Upper lobe of left lung (tissue), 6 donors: ENCODE measurements around the gene THAP4. TPM values are rescaled to one million over a fixed set of nuclear protein-coding genes. Genes with fewer than 3 reads are reported as not detected.

ENCODE experiments used
- ATAC-seq, 2 donors: fragments of 200-7000 bp; cut with Tn5 transposase; one replicate each; pipeline ENCODE4 v1.9.1; 2022; ENCODE audit warnings: mild to moderate bottlenecking in 2 of 2, moderate library complexity in 2 of 2; ENCODE audit not compliant: low FRiP score in 2 of 2
- DNase-seq, 2 donors: peaks; one replicate each; pipeline ENCODE4 v3.0.0-alpha.2; 2019 to 2020
- H3K27ac ChIP-seq, 4 donors: fragments of 200-600 bp; sonication (generic); one replicate each; pipeline ENCODE4 v1.5.1; 2016 to 2019
- H3K27me3 ChIP-seq, 4 donors: fragments of 200-600 bp; sonication (generic); one replicate each; pipeline ENCODE4 v1.5.1; 2017 to 2019
- H3K36me3 ChIP-seq, 4 donors: fragments of 200-600 bp; sonication (generic); one replicate each; pipeline ENCODE4 v1.5.1; 2016 to 2019
- H3K4me1 ChIP-seq, 4 donors: fragments of 200-600 bp; sonication (generic); one replicate each; pipeline ENCODE4 v1.5.1; 2018 to 2019
- H3K4me3 ChIP-seq, 4 donors: fragments of 200-600 bp; sonication (generic); one replicate each; pipeline ENCODE4 v1.5.1; 2017 to 2019; ENCODE audit warnings: mild to moderate bottlenecking in 2 of 4, moderate library complexity in 1 of 4
- H3K9me3 ChIP-seq, 4 donors: fragments of 200-600 bp; sonication (generic); one replicate each; pipeline ENCODE4 v1.5.1; 2018 to 2019
- EP300 ChIP-seq, 4 donors: sonication (generic); formaldehyde crosslinking; IDR thresholded peaks; one replicate each; pipeline ENCODE4 v1.5.1; 2017; ENCODE audit warnings: antibody characterized with exemption in 4 of 4, control low read depth in 2 of 4
- POLR2A ChIP-seq, 4 donors: fragments of 450-650 bp; IDR thresholded peaks; one replicate each; pipeline ENCODE4 v1.5.1; 2016 to 2017; ENCODE audit warnings: antibody characterized with exemption in 4 of 4, mild to moderate bottlenecking in 2 of 4
- POLR2AphosphoS5 ChIP-seq, 2 donors: sonication (generic); formaldehyde crosslinking; IDR thresholded peaks; one replicate each; pipeline ENCODE4 v1.5.1; 2017; ENCODE audit warnings: antibody characterized with exemption in 2 of 2
- WGBS, 2 donors: methylation state at CpG; one replicate each; pipeline ENCODE4 v1.1.5; 2017 to 2018; 5-methylcytosine and 5-hydroxymethylcytosine counted together
- total RNA-seq, 6 donors: library from RNA; depleted of rRNA in 4 of 6; stranded (reverse); fragments of >200 nt in 4 of 6; gene quantifications; one replicate each; pipeline versions ENCODE4 v1.1.0 to v1.2.1, GENCODE V29; 2016 to 2021
- TF ChIP-seq, protein P1 (sequence below), 6 experiments: fragments of 450-650 bp in 4 of 6; fragments of 200-600 bp in 2 of 6; sonication (generic) in 2 of 6; IDR thresholded peaks; one replicate each; pipeline ENCODE4 v1.5.1; 2016 to 2019; ENCODE audit warnings: antibody characterized with exemption in 6 of 6
- donor health status: DM: no; HTN: no; CAD: no; lungs with moderate emphysema.
- donor health status: DM: no; HTN: yes; CAD: no; lungs with severe emphysema.

THAP4 gene
- total RNA-seq, 6 donors from 2014 or later: 36.6 to 85.9 (median 48.1) TPM

DNA sequence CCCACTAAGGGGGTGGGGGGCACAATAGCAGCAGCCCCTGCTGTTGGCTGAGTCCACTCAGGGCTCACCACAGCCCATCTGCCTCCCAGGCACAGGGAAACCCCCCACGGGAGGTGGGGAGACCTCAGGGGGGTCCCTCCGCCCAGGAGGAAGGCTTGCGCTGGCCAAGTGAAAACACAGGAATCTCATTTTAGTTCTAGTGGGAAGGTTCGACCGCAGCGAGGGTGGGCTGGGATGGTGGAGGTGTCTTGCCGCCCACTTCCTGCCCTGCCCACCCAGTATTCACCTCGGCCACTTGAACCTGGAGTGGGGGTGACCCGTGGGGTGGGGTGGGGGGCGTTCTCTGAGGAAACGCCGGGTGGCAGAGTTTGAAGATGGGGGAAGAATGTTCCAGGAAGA, 85.4 kb downstream of the THAP4 start:
- DNase-seq (no peak), ATAC-seq (no peak)
- H3K4me3 ChIP-seq: peak overlapping the region in 3 of 4 donors; percentile 1 to 44 (median 34)
- TF ChIP-seq POLR2AphosphoS5 (IDR thresholded peaks at IDR 0.05) (no peak), POLR2A (IDR thresholded peaks at IDR 0.05) (no peak), EP300 (IDR thresholded peaks at IDR 0.05) (no peak)
- TF ChIP-seq, protein P1, sequence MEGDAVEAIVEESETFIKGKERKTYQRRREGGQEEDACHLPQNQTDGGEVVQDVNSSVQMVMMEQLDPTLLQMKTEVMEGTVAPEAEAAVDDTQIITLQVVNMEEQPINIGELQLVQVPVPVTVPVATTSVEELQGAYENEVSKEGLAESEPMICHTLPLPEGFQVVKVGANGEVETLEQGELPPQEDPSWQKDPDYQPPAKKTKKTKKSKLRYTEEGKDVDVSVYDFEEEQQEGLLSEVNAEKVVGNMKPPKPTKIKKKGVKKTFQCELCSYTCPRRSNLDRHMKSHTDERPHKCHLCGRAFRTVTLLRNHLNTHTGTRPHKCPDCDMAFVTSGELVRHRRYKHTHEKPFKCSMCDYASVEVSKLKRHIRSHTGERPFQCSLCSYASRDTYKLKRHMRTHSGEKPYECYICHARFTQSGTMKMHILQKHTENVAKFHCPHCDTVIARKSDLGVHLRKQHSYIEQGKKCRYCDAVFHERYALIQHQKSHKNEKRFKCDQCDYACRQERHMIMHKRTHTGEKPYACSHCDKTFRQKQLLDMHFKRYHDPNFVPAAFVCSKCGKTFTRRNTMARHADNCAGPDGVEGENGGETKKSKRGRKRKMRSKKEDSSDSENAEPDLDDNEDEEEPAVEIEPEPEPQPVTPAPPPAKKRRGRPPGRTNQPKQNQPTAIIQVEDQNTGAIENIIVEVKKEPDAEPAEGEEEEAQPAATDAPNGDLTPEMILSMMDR (IDR thresholded peaks at IDR 0.05): no peak
- WGBS, 2 donors: 37 to 53% methylated on average over 9 to 12 of the region's 12 CpGs
- no peaks in the 10 kb centered on the region for H3K27me3 ChIP-seq
- H3K4me1 ChIP-seq: peaks cover 35 to 72% (median 57%) of the 10 kb centered on the region in 4 donors
- H3K27ac ChIP-seq: peak overlapping the region; percentile 27 to 73 (median 34)
- H3K9me3 ChIP-seq: no peaks in the 10 kb centered on the region
- no peaks in the 10 kb centered on the region for H3K36me3 ChIP-seq

DNA sequence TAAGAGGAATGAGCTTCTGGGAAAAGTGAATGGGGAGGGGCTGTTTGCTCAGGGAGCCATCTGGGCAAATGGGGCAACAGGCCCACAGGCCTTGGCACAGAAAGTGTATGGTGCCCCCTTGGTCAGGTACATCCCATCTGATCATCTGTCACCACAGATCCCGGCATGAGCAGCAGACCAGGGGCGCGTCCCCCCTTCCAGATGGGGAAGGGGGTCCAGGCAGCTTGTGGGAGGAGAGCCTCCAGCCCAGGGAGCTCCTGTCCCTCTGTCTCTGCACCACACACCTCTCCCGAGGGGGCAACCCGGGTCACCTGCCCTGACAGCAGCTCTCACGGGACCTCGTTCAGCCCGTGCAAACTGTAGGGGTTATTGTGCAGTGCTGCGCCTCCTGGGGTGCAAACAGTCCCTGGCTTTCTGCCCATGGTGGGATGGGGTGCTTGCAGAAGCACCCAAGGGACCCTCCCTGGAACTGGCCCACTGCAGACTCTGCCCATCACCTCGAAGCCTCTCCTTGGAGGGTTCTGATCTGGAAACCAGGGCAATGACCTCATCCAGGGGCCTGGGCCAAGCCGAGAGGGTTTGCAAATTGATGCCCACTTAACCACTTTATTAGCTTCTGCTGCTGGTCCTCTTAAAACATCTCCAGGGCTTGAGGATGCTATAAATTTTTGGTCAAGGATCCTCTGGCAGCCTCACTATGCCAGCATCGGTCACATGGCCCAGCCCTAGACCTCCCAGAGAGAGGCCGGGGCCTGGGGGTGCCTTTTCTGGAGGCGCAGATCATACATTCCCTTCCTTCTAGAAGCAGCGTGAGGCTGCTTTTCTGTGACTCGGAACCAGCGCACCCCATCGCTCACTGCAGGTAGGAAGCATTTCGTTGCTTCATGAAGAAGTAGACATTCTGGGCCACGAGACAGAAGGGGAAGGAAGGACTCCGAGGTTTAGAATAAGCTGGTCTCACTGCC, 86.1 kb downstream of the THAP4 start:
- Histone ChIP-seq H3K27ac (peak overlapping the region; percentile 33 to 73 (median 52)), H3K27me3 (no peaks in the 10 kb centered on the region), H3K4me1 (peaks cover 35 to 76% (median 59%) of the 10 kb centered on the region in 4 donors), H3K9me3 (no peaks in the 10 kb centered on the region), H3K4me3 (peak overlapping the region in 3 of 4 donors; percentile 1 to 44 (median 34)), H3K36me3 (no peaks in the 10 kb centered on the region)
- WGBS, 2 donors: 58% methylated on average over 21 of the region's 21 CpGs; no CpG with 5 or more reads in 1 of the 2 donors
- ATAC-seq (peak in 1 of 2 donors; percentile 26), DNase-seq (peak in 1 of 2 donors; percentile 66)
- TF ChIP-seq, protein P1 (IDR thresholded peaks at IDR 0.05): no peak
- TF ChIP-seq EP300 (IDR thresholded peaks at IDR 0.05): no peak
- TF ChIP-seq POLR2A (IDR thresholded peaks at IDR 0.05): no peak
- no peak for TF ChIP-seq POLR2AphosphoS5 (IDR thresholded peaks at IDR 0.05)

DNA sequence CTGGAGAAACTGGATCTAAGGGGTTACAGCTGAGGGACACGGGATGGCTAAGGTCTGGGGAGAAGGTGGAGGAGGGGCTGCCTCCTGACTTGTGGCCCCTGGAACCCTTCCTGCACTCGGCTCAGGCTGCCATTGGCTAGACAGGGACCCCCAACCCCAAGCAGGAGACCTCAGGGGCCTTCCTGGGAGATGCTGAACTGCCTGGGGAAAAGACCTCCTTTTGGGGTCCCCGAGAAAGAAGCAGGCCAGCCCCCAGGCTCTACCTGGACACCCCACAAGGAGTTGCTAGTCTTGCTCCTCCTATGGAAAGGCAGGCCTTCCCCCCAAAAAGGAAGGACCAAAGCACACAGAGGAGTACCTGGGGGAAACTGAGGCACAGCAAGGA, 88.5 kb downstream of the THAP4 start:
- H3K27me3 ChIP-seq: no peaks in the 10 kb centered on the region
- peaks cover 35 to 61% (median 48%) of the 10 kb centered on the region in 4 donors for H3K4me1 ChIP-seq
- 92 to 96% methylated on average over 3 of the region's 3 CpGs for WGBS, 2 donors
- no peak overlapping the region for H3K4me3 ChIP-seq
- H3K36me3 ChIP-seq: no peaks in the 10 kb centered on the region
- no peaks in the 10 kb centered on the region for H3K9me3 ChIP-seq
- no peak overlapping the region for H3K27ac ChIP-seq
- ATAC-seq: no peak
- no peak for DNase-seq
- no peak for TF ChIP-seq POLR2A (IDR thresholded peaks at IDR 0.05)
- TF ChIP-seq, protein P1 (IDR thresholded peaks at IDR 0.05): no peak
- no peak for TF ChIP-seq POLR2AphosphoS5 (IDR thresholded peaks at IDR 0.05)
- no peak for TF ChIP-seq EP300 (IDR thresholded peaks at IDR 0.05)

DNA sequence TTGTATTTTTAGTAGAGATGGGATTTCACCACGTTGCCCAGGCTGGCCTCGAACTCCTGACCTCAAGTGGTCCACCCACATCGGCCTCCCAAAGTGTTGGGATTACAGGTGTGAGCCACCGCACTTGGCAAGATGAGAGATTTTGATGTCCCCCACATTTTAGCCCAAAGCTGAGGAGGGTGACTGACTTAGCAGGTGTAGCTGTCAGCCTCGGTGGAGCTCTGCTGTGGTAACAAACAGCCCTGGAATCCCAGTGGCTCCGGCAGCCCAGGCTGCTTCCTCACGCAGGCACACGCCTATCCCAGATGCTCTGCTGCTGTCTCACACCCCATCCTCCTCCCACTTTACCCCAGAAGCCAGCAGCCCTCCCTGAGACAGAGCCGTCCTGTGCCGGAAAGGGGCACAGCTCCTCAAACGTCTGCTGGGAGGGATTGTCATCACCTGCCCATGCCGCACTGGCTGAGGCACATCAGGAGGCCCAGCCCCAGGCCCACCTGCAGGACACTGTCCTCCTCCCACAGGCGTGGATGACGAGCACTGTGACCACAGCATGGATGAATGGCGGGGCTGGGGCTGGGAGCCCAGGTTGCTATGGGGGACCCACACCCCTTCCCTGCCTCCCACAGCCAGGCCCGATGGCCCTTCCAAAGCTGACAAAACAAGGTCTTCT, 89.0 kb downstream of the THAP4 start:
- ATAC-seq: no peak
- H3K36me3 ChIP-seq: no peaks in the 10 kb centered on the region
- H3K9me3 ChIP-seq: no peaks in the 10 kb centered on the region
- no peak overlapping the region for H3K4me3 ChIP-seq
- WGBS, 2 donors: 92 to 94% methylated on average over 12 to 15 of the region's 16 CpGs
- no peak overlapping the region for H3K27ac ChIP-seq
- no peaks in the 10 kb centered on the region for H3K27me3 ChIP-seq
- peaks cover 35 to 57% (median 48%) of the 10 kb centered on the region in 4 donors for H3K4me1 ChIP-seq
- no peak for DNase-seq
- TF ChIP-seq POLR2A (IDR thresholded peaks at IDR 0.05) (no peak), EP300 (IDR thresholded peaks at IDR 0.05) (no peak), POLR2AphosphoS5 (IDR thresholded peaks at IDR 0.05) (no peak)
- TF ChIP-seq, protein P1 (IDR thresholded peaks at IDR 0.05): no peak
